Astrocyte (in vitro differentiated cells and primary cell): ENCODE data around the gene SOBP.

Source experiments
- EZH2 ChIP-seq: IDR thresholded peaks from 2 replicates; pipeline ENCODE4 v1.6.1; 2012; ENCODE audit warnings: mild to moderate bottlenecking, low read length, inconsistent platforms; ENCODE audit not compliant: insufficient read depth
- TF ChIP-seq, protein P1 (sequence below): IDR thresholded peaks from 2 replicates; pipeline ENCODE4 v1.5.1; 2011; ENCODE audit warnings: low read depth, mild to moderate bottlenecking, inconsistent platforms, low read length, moderate library complexity; ENCODE audit not compliant: insufficient read depth

DNA sequence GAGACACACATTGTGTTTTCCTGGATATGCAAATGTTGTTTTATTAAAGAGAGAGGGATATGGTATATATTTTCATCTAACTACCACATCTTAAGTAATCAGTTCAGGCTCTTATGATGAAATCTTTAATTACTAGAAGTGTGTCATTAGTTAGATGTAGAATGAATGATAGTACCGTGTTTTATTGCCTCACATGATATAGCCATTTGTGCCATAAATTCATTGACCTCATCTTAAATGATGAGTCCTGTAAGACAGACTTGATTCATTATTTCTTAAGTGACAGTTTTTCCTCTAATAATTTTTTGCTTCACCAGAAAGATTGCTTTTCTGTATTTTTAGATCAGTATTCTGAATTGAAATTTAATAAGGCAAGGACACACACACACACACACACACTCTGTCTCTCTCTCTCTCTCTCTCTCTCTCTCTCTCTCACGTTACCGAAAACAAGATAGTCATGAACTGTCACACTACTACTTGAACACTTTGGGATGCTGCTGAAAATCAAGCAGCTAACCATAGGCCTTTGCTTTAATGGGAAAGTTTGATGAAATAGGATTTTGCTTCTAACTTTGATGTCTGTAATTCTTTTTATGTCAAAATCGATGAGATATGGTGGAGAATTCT, 140.5 kb downstream of the SOBP start:
- TF ChIP-seq, protein P1, sequence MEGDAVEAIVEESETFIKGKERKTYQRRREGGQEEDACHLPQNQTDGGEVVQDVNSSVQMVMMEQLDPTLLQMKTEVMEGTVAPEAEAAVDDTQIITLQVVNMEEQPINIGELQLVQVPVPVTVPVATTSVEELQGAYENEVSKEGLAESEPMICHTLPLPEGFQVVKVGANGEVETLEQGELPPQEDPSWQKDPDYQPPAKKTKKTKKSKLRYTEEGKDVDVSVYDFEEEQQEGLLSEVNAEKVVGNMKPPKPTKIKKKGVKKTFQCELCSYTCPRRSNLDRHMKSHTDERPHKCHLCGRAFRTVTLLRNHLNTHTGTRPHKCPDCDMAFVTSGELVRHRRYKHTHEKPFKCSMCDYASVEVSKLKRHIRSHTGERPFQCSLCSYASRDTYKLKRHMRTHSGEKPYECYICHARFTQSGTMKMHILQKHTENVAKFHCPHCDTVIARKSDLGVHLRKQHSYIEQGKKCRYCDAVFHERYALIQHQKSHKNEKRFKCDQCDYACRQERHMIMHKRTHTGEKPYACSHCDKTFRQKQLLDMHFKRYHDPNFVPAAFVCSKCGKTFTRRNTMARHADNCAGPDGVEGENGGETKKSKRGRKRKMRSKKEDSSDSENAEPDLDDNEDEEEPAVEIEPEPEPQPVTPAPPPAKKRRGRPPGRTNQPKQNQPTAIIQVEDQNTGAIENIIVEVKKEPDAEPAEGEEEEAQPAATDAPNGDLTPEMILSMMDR = no peak
- no peak for TF ChIP-seq EZH2
